ENCODE results near the gene IL1RAPL1.
"Not testable (repeated sequence)": the region's sequence is repeated elsewhere in the genome, so short reads cannot be mapped to it uniquely, and the experiment has no call there.

IL1RAPL1 gene

GRCh38 chrX:28668957-28669356, 81.7 kb downstream of the IL1RAPL1 start:
- Mint-ChIP-seq H3K4me3 (no peak overlapping the region), H3K36me3 (no peaks in the 10 kb centered on the region), H3K27ac (no peak overlapping the region), H3K27me3 (no peaks in the 10 kb centered on the region), H3K4me1 (ENCODE audit: low read depth) (no peaks in the 10 kb centered on the region), H3K9me3 (ENCODE audit: low read depth) (no peaks in the 10 kb centered on the region)

- H3K4me1 Mint-ChIP-seq (ENCODE audit: low read depth): no peaks in the 10 kb centered on the region
- H3K27ac Mint-ChIP-seq: no peak overlapping the region
- H3K36me3 Mint-ChIP-seq: no peaks in the 10 kb centered on the region
Measured at GRCh38 chrX:28670074-28670473, 82.8 kb downstream of the IL1RAPL1 start.

GRCh38 chrX:28675173-28675572, 87.9 kb downstream of the IL1RAPL1 start:
- Mint-ChIP-seq H3K27me3 (no peaks in the 10 kb centered on the region), H3K4me3 (no peak overlapping the region), H3K27ac (no peak overlapping the region), H3K36me3 (no peaks in the 10 kb centered on the region), H3K4me1 (ENCODE audit: low read depth) (no peaks in the 10 kb centered on the region), H3K9me3 (ENCODE audit: low read depth) (no peaks in the 10 kb centered on the region)

More at GRCh38 chrX:28670074-28670473, 82.8 kb downstream of the IL1RAPL1 start:
- Mint-ChIP-seq H3K4me3 (no peak overlapping the region), H3K9me3 (ENCODE audit: low read depth) (no peaks in the 10 kb centered on the region), H3K27me3 (no peaks in the 10 kb centered on the region)

- no peaks in the 10 kb centered on the region for H3K9me3 Mint-ChIP-seq (ENCODE audit: low read depth)
- no peak overlapping the region for H3K27ac Mint-ChIP-seq
- H3K36me3 Mint-ChIP-seq: no peaks in the 10 kb centered on the region
- H3K27me3 Mint-ChIP-seq: no peaks in the 10 kb centered on the region
- no peak overlapping the region for H3K4me3 Mint-ChIP-seq
- no peaks in the 10 kb centered on the region for H3K4me1 Mint-ChIP-seq (ENCODE audit: low read depth)
Measured at GRCh38 chrX:28693101-28693500, 105.9 kb downstream of the IL1RAPL1 start.

GRCh38 chrX:28697732-28698131, 110.5 kb downstream of the IL1RAPL1 start:
- Mint-ChIP-seq H3K27ac (no peak overlapping the region), H3K4me1 (ENCODE audit: low read depth) (no peaks in the 10 kb centered on the region), H3K36me3 (no peaks in the 10 kb centered on the region), H3K9me3 (ENCODE audit: low read depth) (no peaks in the 10 kb centered on the region), H3K4me3 (no peak overlapping the region), H3K27me3 (no peaks in the 10 kb centered on the region)

- Mint-ChIP-seq H3K27ac (no peak overlapping the region), H3K27me3 (no peaks in the 10 kb centered on the region), H3K36me3 (no peaks in the 10 kb centered on the region), H3K9me3 (ENCODE audit: low read depth) (no peaks in the 10 kb centered on the region), H3K4me1 (ENCODE audit: low read depth) (no peaks in the 10 kb centered on the region), H3K4me3 (no peak overlapping the region)
Measured at GRCh38 chrX:28701222-28701621, 114.0 kb downstream of the IL1RAPL1 start.

- Mint-ChIP-seq H3K9me3 (ENCODE audit: low read depth) (no peaks in the 10 kb centered on the region), H3K4me3 (no peak overlapping the region), H3K27ac (no peak overlapping the region), H3K36me3 (no peaks in the 10 kb centered on the region), H3K4me1 (ENCODE audit: low read depth) (no peaks in the 10 kb centered on the region), H3K27me3 (no peaks in the 10 kb centered on the region)
Measured at GRCh38 chrX:28706964-28707363, 119.7 kb downstream of the IL1RAPL1 start.

- no peak overlapping the region for H3K27ac Mint-ChIP-seq
- H3K27me3 Mint-ChIP-seq: no peaks in the 10 kb centered on the region
- H3K4me3 Mint-ChIP-seq: no peak overlapping the region
- no peaks in the 10 kb centered on the region for H3K9me3 Mint-ChIP-seq (ENCODE audit: low read depth)
- no peaks in the 10 kb centered on the region for H3K4me1 Mint-ChIP-seq (ENCODE audit: low read depth)
- no peaks in the 10 kb centered on the region for H3K36me3 Mint-ChIP-seq
Measured at GRCh38 chrX:28709421-28709820, 122.2 kb downstream of the IL1RAPL1 start.

GRCh38 chrX:28717864-28718263, 130.6 kb downstream of the IL1RAPL1 start:
- no peak overlapping the region for H3K27ac Mint-ChIP-seq
- H3K9me3 Mint-ChIP-seq (ENCODE audit: low read depth): no peaks in the 10 kb centered on the region
- H3K36me3 Mint-ChIP-seq: no peaks in the 10 kb centered on the region
- H3K4me1 Mint-ChIP-seq (ENCODE audit: low read depth): no peaks in the 10 kb centered on the region
- H3K4me3 Mint-ChIP-seq: no peak overlapping the region
- H3K27me3 Mint-ChIP-seq: no peaks in the 10 kb centered on the region

- Mint-ChIP-seq H3K27ac (no peak overlapping the region), H3K4me3 (no peak overlapping the region), H3K4me1 (ENCODE audit: low read depth) (no peaks in the 10 kb centered on the region), H3K9me3 (ENCODE audit: low read depth) (no peaks in the 10 kb centered on the region), H3K27me3 (no peaks in the 10 kb centered on the region), H3K36me3 (no peaks in the 10 kb centered on the region)
Measured at GRCh38 chrX:28718450-28718849, 131.2 kb downstream of the IL1RAPL1 start.

- Mint-ChIP-seq H3K36me3 (no peaks in the 10 kb centered on the region), H3K27me3 (no peaks in the 10 kb centered on the region), H3K9me3 (ENCODE audit: low read depth) (no peaks in the 10 kb centered on the region), H3K4me1 (ENCODE audit: low read depth) (no peaks in the 10 kb centered on the region), H3K27ac (no peak overlapping the region), H3K4me3 (no peak overlapping the region)
Measured at GRCh38 chrX:28719620-28720019, 132.4 kb downstream of the IL1RAPL1 start.

- no peaks in the 10 kb centered on the region for H3K36me3 Mint-ChIP-seq
- no peaks in the 10 kb centered on the region for H3K9me3 Mint-ChIP-seq (ENCODE audit: low read depth)
- H3K4me1 Mint-ChIP-seq (ENCODE audit: low read depth): no peaks in the 10 kb centered on the region
Measured at GRCh38 chrX:28752330-28752729, 165.1 kb downstream of the IL1RAPL1 start.

GRCh38 chrX:28756175-28756574, 168.9 kb downstream of the IL1RAPL1 start:
- no peaks in the 10 kb centered on the region for H3K9me3 Mint-ChIP-seq (ENCODE audit: low read depth)
- no peak overlapping the region for H3K27ac Mint-ChIP-seq
- no peak overlapping the region for H3K4me3 Mint-ChIP-seq
- no peaks in the 10 kb centered on the region for H3K27me3 Mint-ChIP-seq
- H3K4me1 Mint-ChIP-seq (ENCODE audit: low read depth): no peaks in the 10 kb centered on the region
- H3K36me3 Mint-ChIP-seq: no peaks in the 10 kb centered on the region

More at GRCh38 chrX:28752330-28752729, 165.1 kb downstream of the IL1RAPL1 start:
- Mint-ChIP-seq H3K27ac (no peak overlapping the region), H3K27me3 (no peaks in the 10 kb centered on the region), H3K4me3 (no peak overlapping the region)

- Mint-ChIP-seq H3K4me1 (ENCODE audit: low read depth) (no peaks in the 10 kb centered on the region), H3K27ac (no peak overlapping the region), H3K36me3 (no peaks in the 10 kb centered on the region), H3K4me3 (no peak overlapping the region), H3K27me3 (no peaks in the 10 kb centered on the region), H3K9me3 (ENCODE audit: low read depth) (no peaks in the 10 kb centered on the region)
Measured at GRCh38 chrX:28756647-28757046, 169.4 kb downstream of the IL1RAPL1 start.

- H3K27ac Mint-ChIP-seq: no peak overlapping the region
- H3K36me3 Mint-ChIP-seq: no peaks in the 10 kb centered on the region
- H3K4me1 Mint-ChIP-seq (ENCODE audit: low read depth): no peaks in the 10 kb centered on the region
- H3K4me3 Mint-ChIP-seq: no peak overlapping the region
- H3K27me3 Mint-ChIP-seq: no peaks in the 10 kb centered on the region
- no peaks in the 10 kb centered on the region for H3K9me3 Mint-ChIP-seq (ENCODE audit: low read depth)
Measured at GRCh38 chrX:28757290-28757689, 170.0 kb downstream of the IL1RAPL1 start.

- not testable (repeated sequence) for H3K4me3 Mint-ChIP-seq; H3K36me3 Mint-ChIP-seq; H3K9me3 Mint-ChIP-seq (ENCODE audit: low read depth); H3K4me1 Mint-ChIP-seq (ENCODE audit: low read depth); H3K27me3 Mint-ChIP-seq; H3K27ac Mint-ChIP-seq
Measured at GRCh38 chrX:28766561-28766960, 179.3 kb downstream of the IL1RAPL1 start.
